Left renal cortex interstitium (tissue), 4 donors: ENCODE measurements around the gene C11orf87. TPM values are rescaled to one million over a fixed set of nuclear protein-coding genes. Genes with fewer than 3 reads are reported as not detected.

ENCODE experiments used
- DNase-seq, 4 donors: peaks; one replicate each; pipeline ENCODE4 v3.0.0-alpha.2; 2013; ENCODE audit warnings: low read depth in 4 of 4, low spot score in 2 of 4, missing footprints in 1 of 4
- polyA plus RNA-seq, 4 donors: library from polyadenylated mRNA; unstranded; fragments of 120-200 nt; gene quantifications; one replicate each; pipeline ENCODE4 v1.2.1, GENCODE V29; 2013; ENCODE audit not compliant: insufficient read length in 4 of 4

The C11orf87 gene
- polyA plus RNA-seq, 4 donors, result 0.23 to 0.30 (median 0.29) TPM

GRCh38 chr11:109435121-109435742, 13.2 kb downstream of the C11orf87 start:
- DNase-seq, result no peak

- no peak for DNase-seq
Measured at GRCh38 chr11:109439684-109440083, 17.7 kb downstream of the C11orf87 start.

GRCh38 chr11:109443052-109443451, 21.1 kb downstream of the C11orf87 start:
- DNase-seq, result no peak

DNA sequence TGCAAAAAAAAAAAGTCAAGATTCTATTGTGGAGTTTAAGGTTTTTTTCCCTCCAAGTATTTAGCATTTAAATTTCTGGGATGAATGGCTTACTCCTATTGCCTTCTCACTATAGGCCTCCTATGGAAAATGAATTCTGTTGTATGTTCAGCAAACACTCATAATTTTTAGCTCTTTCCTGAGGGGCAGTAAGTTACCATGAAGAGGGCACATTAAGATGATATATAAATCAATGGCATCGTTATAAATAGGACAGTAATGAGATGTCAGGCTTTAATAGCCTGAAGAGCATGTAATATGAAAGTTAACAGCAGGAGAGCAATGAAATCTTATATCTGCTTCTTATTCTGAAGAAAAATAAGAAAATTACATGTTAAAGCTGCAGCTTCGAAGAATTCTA, 32.9 kb downstream of the C11orf87 start:
- DNase-seq, result no peak
